CD4-positive, alpha-beta T cell (primary cell): ENCODE results near the gene ZNF775. TPM values are rescaled to one million over a fixed set of nuclear protein-coding genes. Genes with fewer than 3 reads are reported as not detected.

ENCODE experiments used
- ATAC-seq: fragments of 200-7000 bp; cut with Tn5 transposase; one replicate; pipeline ENCODE4 v1.10.0; 2022; ENCODE audit warnings: mild to moderate bottlenecking; ENCODE audit not compliant: poor library complexity
- CTCF ChIA-PET: fragments of 350-600 bp; sonication (Branson Sonifier 250); formaldehyde crosslinking; loops from one replicate; lab custom pipeline; 2021; ENCODE audit warnings: antibody characterized with exemption, inconsistent platforms; lab: Charles Lee
- POLR2A ChIA-PET: fragments of 350-600 bp; sonication (Branson Sonifier 250); formaldehyde crosslinking; loops from one replicate; lab custom pipeline; 2021; ENCODE audit warnings: antibody characterized with exemption, inconsistent platforms; lab: Charles Lee
- DNase-seq, 14 experiments: peaks; one replicate each; pipeline ENCODE4 v3.0.0-alpha.2; 2013 to 2020; ENCODE audit warnings: mixed read lengths in 2 of 14
- H3K27ac ChIP-seq, 2 donors: one replicate each; pipeline versions ENCODE4 v1.5.1 to v1.7.0; 2013; ENCODE audit warnings: low read length in 2 of 2, low read depth in 1 of 2, mild to moderate bottlenecking in 1 of 2
- H3K27me3 ChIP-seq, 2 experiments: 1 replicate in 1 of 2; 2 replicates in 1 of 2; pipeline versions ENCODE4 v1.6.1 to v1.7.0; 2013; ENCODE audit warnings: low read length in 2 of 2, control low read depth in 1 of 2, mild to moderate bottlenecking in 1 of 2, moderate library complexity in 1 of 2; ENCODE audit not compliant: insufficient read depth in 2 of 2, control insufficient read depth in 1 of 2
- H3K36me3 ChIP-seq: one replicate; pipeline ENCODE4 v1.6.1; 2013; ENCODE audit warnings: low read length, control low read depth; ENCODE audit not compliant: insufficient read depth
- H3K4me1 ChIP-seq: one replicate; pipeline ENCODE4 v1.6.1; 2013; ENCODE audit warnings: low read length, control low read depth; ENCODE audit not compliant: insufficient read depth
- H3K4me3 ChIP-seq: one replicate; pipeline ENCODE4 v1.5.1; 2013; ENCODE audit warnings: mild to moderate bottlenecking, low read length, moderate library complexity
- H3K9me3 ChIP-seq, 2 experiments: 1 replicate in 1 of 2; 2 replicates in 1 of 2; pipeline versions ENCODE4 v1.6.1 to v1.7.0; 2013; ENCODE audit warnings: low read length in 2 of 2, mild to moderate bottlenecking in 2 of 2, control low read depth in 1 of 2, moderate library complexity in 1 of 2; ENCODE audit not compliant: control insufficient read depth in 1 of 2, insufficient read depth in 1 of 2
- H3K27ac Mint-ChIP-seq: one replicate; pipeline ENCODE4 v1.8.0; 2020; ENCODE audit warnings: mixed read lengths
- H3K27me3 Mint-ChIP-seq: one replicate; pipeline ENCODE4 v1.8.0; 2021; ENCODE audit warnings: mixed read lengths
- H3K36me3 Mint-ChIP-seq: one replicate; pipeline ENCODE4 v1.8.0; 2021; ENCODE audit warnings: low read depth, mixed read lengths
- H3K4me1 Mint-ChIP-seq: one replicate; pipeline ENCODE4 v1.8.0; 2021; ENCODE audit warnings: low read depth, mixed read lengths
- H3K4me3 Mint-ChIP-seq: one replicate; pipeline ENCODE4 v1.8.0; 2020; ENCODE audit warnings: mild to moderate bottlenecking, mixed read lengths
- H3K9me3 Mint-ChIP-seq: one replicate; pipeline ENCODE4 v1.8.0; 2020; ENCODE audit warnings: mixed read lengths
- intact Hi-C, 2 experiments: fragments of 100-400 bp; cut with DNase I in 1 of 2; cut with micrococcal nuclease in 1 of 2; formaldehyde crosslinking; loops; one replicate each; pipeline versions ENCODE4 v1.15.1 to v1.9.0; 2023 to 2025; cut with DNase I, micrococcal nuclease
- total RNA-seq, 174 experiments: library from RNA in 2 of 174; stranded (reverse) in 2 of 174; gene quantifications; one replicate each; pipeline ENCODE4 v1.2.3 and lab custom pipeline; 2021 to 2026
- TF ChIP-seq, protein P1 (sequence below): fragments of 200-600 bp; IDR thresholded peaks from one replicate; pipeline ENCODE4 v1.8.0; 2022; ENCODE audit warnings: antibody characterized with exemption, mild to moderate bottlenecking

Gene ZNF775
- total RNA-seq, 2 experiments from 2014 or later = 0.38 to 0.45 TPM

DNA sequence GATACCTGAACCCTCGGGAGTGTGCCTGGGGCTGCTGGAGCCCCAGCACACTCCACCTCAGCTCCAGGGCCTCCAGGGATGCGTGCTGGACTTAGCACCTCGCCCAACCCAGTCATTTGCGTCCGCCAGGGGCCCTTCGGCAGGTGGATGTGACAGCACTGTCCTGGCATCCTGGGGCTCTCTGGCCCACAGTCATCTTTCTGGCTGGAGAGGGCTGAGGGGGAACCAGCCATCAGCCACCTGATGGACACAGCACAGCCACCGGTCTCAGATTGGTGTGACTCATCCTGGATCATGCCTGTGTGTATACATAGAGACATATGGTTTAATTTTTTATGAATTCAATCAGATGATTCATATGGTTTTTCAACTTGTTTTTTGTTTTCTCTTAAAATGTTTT is 11.1 kb downstream of the ZNF775 start:
- Histone ChIP-seq H3K4me3 (no peak overlapping the region), H3K27ac (no peak overlapping the region), H3K9me3 (no peaks in the 10 kb centered on the region), H3K4me1 (no peaks in the 10 kb centered on the region), H3K27me3 (no peaks in the 10 kb centered on the region), H3K36me3 (peaks cover 3% of the 10 kb centered on the region)
- H3K36me3 Mint-ChIP-seq = no peaks in the 10 kb centered on the region
- TF ChIP-seq, protein P1, sequence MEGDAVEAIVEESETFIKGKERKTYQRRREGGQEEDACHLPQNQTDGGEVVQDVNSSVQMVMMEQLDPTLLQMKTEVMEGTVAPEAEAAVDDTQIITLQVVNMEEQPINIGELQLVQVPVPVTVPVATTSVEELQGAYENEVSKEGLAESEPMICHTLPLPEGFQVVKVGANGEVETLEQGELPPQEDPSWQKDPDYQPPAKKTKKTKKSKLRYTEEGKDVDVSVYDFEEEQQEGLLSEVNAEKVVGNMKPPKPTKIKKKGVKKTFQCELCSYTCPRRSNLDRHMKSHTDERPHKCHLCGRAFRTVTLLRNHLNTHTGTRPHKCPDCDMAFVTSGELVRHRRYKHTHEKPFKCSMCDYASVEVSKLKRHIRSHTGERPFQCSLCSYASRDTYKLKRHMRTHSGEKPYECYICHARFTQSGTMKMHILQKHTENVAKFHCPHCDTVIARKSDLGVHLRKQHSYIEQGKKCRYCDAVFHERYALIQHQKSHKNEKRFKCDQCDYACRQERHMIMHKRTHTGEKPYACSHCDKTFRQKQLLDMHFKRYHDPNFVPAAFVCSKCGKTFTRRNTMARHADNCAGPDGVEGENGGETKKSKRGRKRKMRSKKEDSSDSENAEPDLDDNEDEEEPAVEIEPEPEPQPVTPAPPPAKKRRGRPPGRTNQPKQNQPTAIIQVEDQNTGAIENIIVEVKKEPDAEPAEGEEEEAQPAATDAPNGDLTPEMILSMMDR = no peak
- intact Hi-C loops = no loop called here
- H3K4me3 Mint-ChIP-seq = no peak overlapping the region
- DNase-seq (no peak), ATAC-seq (no peak)
- peaks cover 10% of the 10 kb centered on the region for H3K4me1 Mint-ChIP-seq
- CTCF ChIA-PET = no interaction called here
- POLR2A ChIA-PET = no interaction called here
- H3K9me3 Mint-ChIP-seq = no peaks in the 10 kb centered on the region
- no peak overlapping the region for H3K27ac Mint-ChIP-seq
- H3K27me3 Mint-ChIP-seq = no peaks in the 10 kb centered on the region

DNA sequence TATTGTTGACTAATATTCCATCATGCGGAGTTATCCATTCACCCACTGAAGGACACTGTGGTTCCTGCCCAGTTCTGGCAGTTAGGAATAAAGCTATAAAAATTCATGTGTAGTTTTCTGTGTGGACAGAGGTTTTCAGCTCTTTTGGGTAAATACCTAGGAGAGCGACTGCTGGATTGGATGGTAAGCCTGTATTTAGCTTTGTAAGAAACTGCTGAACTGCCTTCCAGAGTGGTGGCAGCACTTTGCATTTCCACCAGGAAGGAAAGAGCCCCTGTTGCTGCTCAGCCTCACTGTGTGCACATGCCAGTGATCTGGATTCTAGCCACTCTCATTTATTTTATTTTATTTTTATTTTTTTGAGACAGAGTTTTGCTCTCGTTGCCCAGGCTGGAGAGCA is 14.2 kb downstream of the ZNF775 start:
- H3K4me3 Mint-ChIP-seq = no peak overlapping the region

DNA sequence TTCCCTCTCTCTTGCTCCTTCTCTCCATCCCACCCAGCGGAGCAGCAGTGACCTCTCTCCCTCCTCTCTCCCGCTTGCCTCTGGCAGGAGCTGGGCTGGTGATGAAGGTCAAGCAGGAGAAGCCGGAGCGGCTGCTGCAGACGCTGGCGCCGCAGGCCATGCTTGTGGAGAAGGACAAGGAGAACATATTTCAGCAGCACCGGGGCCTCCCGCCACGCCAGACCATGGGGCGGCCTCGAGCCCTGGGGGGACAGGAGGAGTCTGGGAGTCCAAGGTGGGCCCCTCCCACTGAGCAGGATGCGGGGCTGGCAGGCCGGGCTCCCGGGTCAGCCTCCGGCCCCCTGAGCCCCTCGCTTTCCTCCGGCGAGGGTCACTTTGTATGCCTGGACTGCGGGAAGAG is 17.3 kb downstream of the ZNF775 start:
- Mint-ChIP-seq H3K36me3 (peaks cover 5% of the 10 kb centered on the region), H3K27me3 (no peaks in the 10 kb centered on the region), H3K4me1 (peaks cover 14% of the 10 kb centered on the region), H3K27ac (no peak overlapping the region), H3K4me3 (no peak overlapping the region), H3K9me3 (no peaks in the 10 kb centered on the region)
- Histone ChIP-seq H3K4me3 (no peak overlapping the region), H3K4me1 (peaks cover 7% of the 10 kb centered on the region), H3K9me3 (no peaks in the 10 kb centered on the region), H3K27me3 (no peaks in the 10 kb centered on the region), H3K36me3 (peaks cover 10% of the 10 kb centered on the region), H3K27ac (no peak overlapping the region)
- DNase-seq (no peak), ATAC-seq (no peak)
- intact Hi-C loops = no loop called here
- POLR2A ChIA-PET = no interaction called here
- CTCF ChIA-PET = no interaction called here
- TF ChIP-seq, protein P1 = no peak

More for the DNA sequence above, 14.2 kb downstream of the ZNF775 start:
- no peak for DNase-seq
- intact Hi-C loops = no loop called here
- peaks cover 7% of the 10 kb centered on the region for H3K4me1 ChIP-seq
- H3K9me3 ChIP-seq = no peaks in the 10 kb centered on the region
- no peak overlapping the region for H3K27ac Mint-ChIP-seq
- CTCF ChIA-PET = interaction anchor here (1.0 kb wide), 1 partner anchor 9 kb away, joined by 3 read pairs; no protein-coding TSS in a partner anchor
- POLR2A ChIA-PET = no interaction called here
- H3K36me3 Mint-ChIP-seq = peaks cover 5% of the 10 kb centered on the region
- H3K9me3 Mint-ChIP-seq = no peaks in the 10 kb centered on the region
- H3K36me3 ChIP-seq = peaks cover 11% of the 10 kb centered on the region
- peaks cover 14% of the 10 kb centered on the region for H3K4me1 Mint-ChIP-seq
- H3K27me3 ChIP-seq = no peaks in the 10 kb centered on the region
- H3K4me3 ChIP-seq = no peak overlapping the region
- no peak overlapping the region for H3K27ac ChIP-seq
- no peaks in the 10 kb centered on the region for H3K27me3 Mint-ChIP-seq
- TF ChIP-seq, protein P1 = no peak
- no peak for ATAC-seq
